HepG2 (cell line): ENCODE measurements around the gene NFASC. TPM values are rescaled to one million over a fixed set of nuclear protein-coding genes. Genes with fewer than 3 reads are reported as not detected.
A peak's percentile ranks its signal among the peaks of the same experiment; 100 is the strongest.

ENCODE experiments used
- AGO2 ChIP-seq: fragments of 200-400 bp; formaldehyde crosslinking; optimal IDR thresholded peaks from 2 replicates; pipeline ENCODE3; 2017; ENCODE audit warnings: mild to moderate bottlenecking, low read depth, low read length, moderate library complexity
- CBX1 ChIP-seq: IDR thresholded peaks from one replicate; pipeline ENCODE4 v1.6.1; 2016; ENCODE audit warnings: antibody characterized with exemption, low read depth
- ERF ChIP-seq: IDR thresholded peaks from 2 replicates; pipeline ENCODE4 v1.6.1; 2018; ENCODE audit warnings: missing biosample characterization, missing genetic modification reagents
- KAT2B ChIP-seq: fragments of 150-350 bp; IDR thresholded peaks from 2 replicates; pipeline ENCODE4 v1.6.1; 2014; ENCODE audit warnings: low read depth, low read length, borderline replicate concordance
- NFIC ChIP-seq: IDR thresholded peaks from 2 replicates; pipeline ENCODE4 v1.6.1; 2012; ENCODE audit warnings: mild to moderate bottlenecking, low read length, inconsistent platforms
- RAD21 ChIP-seq: fragments of 450-650 bp; formaldehyde crosslinking; IDR thresholded peaks from 2 replicates; pipeline ENCODE4 v1.5.0; 2020; ENCODE audit warnings: mild to moderate bottlenecking
- RARG ChIP-seq: sonication (generic); formaldehyde crosslinking; IDR thresholded peaks from 2 replicates; pipeline ENCODE4 v1.4.0; 2020; ENCODE audit warnings: low read depth, mild to moderate bottlenecking, missing genetic modification reagents
- RXRA ChIP-seq: sonication (generic); formaldehyde crosslinking; IDR thresholded peaks from 2 replicates; pipeline ENCODE4 v1.5.1; 2020; ENCODE audit warnings: missing genetic modification reagents
- SMC3 ChIP-seq: IDR thresholded peaks from 2 replicates; pipeline ENCODE4 v1.6.1; 2011; ENCODE audit warnings: low read length, improper control_type of control experiment
- SP4 ChIP-seq: sonication (generic); formaldehyde crosslinking; IDR thresholded peaks from 2 replicates; pipeline ENCODE4 v1.8.1; 2023; ENCODE audit warnings: mild to moderate bottlenecking, missing genetic modification reagents
- STAG1 ChIP-seq: sonication (generic); formaldehyde crosslinking; IDR thresholded peaks from 2 replicates; pipeline ENCODE4 v1.4.0; 2020; ENCODE audit warnings: missing genetic modification reagents
- TEAD3 ChIP-seq: optimal IDR thresholded peaks from 2 replicates; pipeline ENCODE3; 2016; ENCODE audit warnings: borderline replicate concordance
- TMF1 ChIP-seq: sonication (generic); formaldehyde crosslinking; IDR thresholded peaks from 2 replicates; pipeline ENCODE4 v1.8.1; 2022; ENCODE audit warnings: low read depth, missing genetic modification reagents
- U2AF1 ChIP-seq: fragments of 200-400 bp; formaldehyde crosslinking; optimal IDR thresholded peaks from 2 replicates; pipeline ENCODE3; 2017; ENCODE audit warnings: mild to moderate bottlenecking, low read depth, low read length
- YEATS2 ChIP-seq: sonication (generic); formaldehyde crosslinking; IDR thresholded peaks from 2 replicates; pipeline ENCODE4 v1.4.0; 2020; ENCODE audit warnings: missing genetic modification reagents, borderline replicate concordance
- ZBTB20 ChIP-seq: sonication (generic); formaldehyde crosslinking; IDR thresholded peaks from 2 replicates; pipeline ENCODE4 v1.8.1; 2023; ENCODE audit warnings: missing genetic modification reagents, low read depth, mild to moderate bottlenecking, borderline replicate concordance
- ZEB1 ChIP-seq: IDR thresholded peaks from 2 replicates; pipeline ENCODE4 v1.6.1; 2012; ENCODE audit warnings: mild to moderate bottlenecking, low read depth, inconsistent platforms; ENCODE audit not compliant: insufficient replicate concordance
- ZNF160 ChIP-seq: sonication (generic); formaldehyde crosslinking; IDR thresholded peaks from 2 replicates; pipeline ENCODE4 v1.8.0; 2022; ENCODE audit warnings: mild to moderate bottlenecking, inconsistent platforms, missing genetic modification reagents
- ZNF326 ChIP-seq: sonication (generic); formaldehyde crosslinking; IDR thresholded peaks from 2 replicates; pipeline ENCODE4 v1.4.0; 2020; ENCODE audit warnings: missing genetic modification reagents, borderline replicate concordance
- ZNF335 ChIP-seq: sonication (generic); formaldehyde crosslinking; IDR thresholded peaks from 2 replicates; pipeline ENCODE4 v1.4.0; 2020; ENCODE audit warnings: missing genetic modification reagents
- ZNF362 ChIP-seq: sonication (generic); formaldehyde crosslinking; IDR thresholded peaks from 2 replicates; pipeline ENCODE4 v1.4.0; 2020; ENCODE audit warnings: missing genetic modification reagents, mild to moderate bottlenecking, borderline replicate concordance
- ZNF432 ChIP-seq: sonication (generic); formaldehyde crosslinking; IDR thresholded peaks from 2 replicates; pipeline ENCODE4 v1.5.0; 2020; ENCODE audit warnings: missing genetic modification reagents, mild to moderate bottlenecking, borderline replicate concordance
- ZNF446 ChIP-seq: sonication (generic); formaldehyde crosslinking; IDR thresholded peaks from 2 replicates; pipeline ENCODE4 v1.5.0; 2020; ENCODE audit warnings: mild to moderate bottlenecking, missing genetic modification reagents
- ZNF501 ChIP-seq: sonication (generic); formaldehyde crosslinking; IDR thresholded peaks from 2 replicates; pipeline ENCODE4 v1.5.1; 2020; ENCODE audit warnings: mild to moderate bottlenecking, moderate library complexity, missing genetic modification reagents
- ZNF577 ChIP-seq: sonication (generic); formaldehyde crosslinking; IDR thresholded peaks from 2 replicates; pipeline ENCODE4 v1.4.0; 2020; ENCODE audit warnings: mild to moderate bottlenecking, low read depth, missing genetic modification reagents, borderline replicate concordance
- ZNF788 ChIP-seq: sonication (generic); formaldehyde crosslinking; IDR thresholded peaks from 2 replicates; pipeline ENCODE4 v1.5.0; 2020; ENCODE audit warnings: mild to moderate bottlenecking, missing genetic modification reagents, borderline replicate concordance
- polyA plus RNA-seq, 8 experiments: library from polyadenylated mRNA; depleted of rRNA in 3 of 8; stranded (reverse) in 7 of 8; unstranded in 1 of 8; fragments of >200 nt; fragmentation: Illumina TruSeq in 4 of 8; extraction: Trizol in 4 of 8; gene quantifications; 2 replicates each; pipeline versions ENCODE4 v1.2.1 to v1.2.3, GENCODE V29; 2011 to 2016; ENCODE audit warnings: low read depth in 4 of 8, missing spikeins in 1 of 8, mixed read lengths in 1 of 8; ENCODE audit not compliant: insufficient read depth in 1 of 8
- total RNA-seq, 5 experiments: library from RNA; depleted of rRNA; stranded (reverse); fragments of >200 nt; fragmentation: Illumina TruSeq; extraction: Trizol; gene quantifications; 2 replicates each; pipeline ENCODE4 v1.2.3, GENCODE V29; 2016; ENCODE audit warnings: low read depth in 1 of 5
- TF ChIP-seq, protein P1 (sequence below): sonication (generic); formaldehyde crosslinking; IDR thresholded peaks from 2 replicates; pipeline ENCODE4 v1.9.0; 2022; ENCODE audit warnings: missing genetic modification reagents, mild to moderate bottlenecking, borderline replicate concordance
- TF ChIP-seq, protein P2 (sequence below): sonication (generic); formaldehyde crosslinking; IDR thresholded peaks from 2 replicates; pipeline ENCODE4 v1.5.0; 2020; ENCODE audit warnings: mild to moderate bottlenecking, missing genetic modification reagents, moderate library complexity

Gene NFASC
- total and polyA plus RNA-seq, 2 of the 13 experiments (the other 11 are each of a cell fraction or from before 2014, with no cell fraction given): not detected

DNA sequence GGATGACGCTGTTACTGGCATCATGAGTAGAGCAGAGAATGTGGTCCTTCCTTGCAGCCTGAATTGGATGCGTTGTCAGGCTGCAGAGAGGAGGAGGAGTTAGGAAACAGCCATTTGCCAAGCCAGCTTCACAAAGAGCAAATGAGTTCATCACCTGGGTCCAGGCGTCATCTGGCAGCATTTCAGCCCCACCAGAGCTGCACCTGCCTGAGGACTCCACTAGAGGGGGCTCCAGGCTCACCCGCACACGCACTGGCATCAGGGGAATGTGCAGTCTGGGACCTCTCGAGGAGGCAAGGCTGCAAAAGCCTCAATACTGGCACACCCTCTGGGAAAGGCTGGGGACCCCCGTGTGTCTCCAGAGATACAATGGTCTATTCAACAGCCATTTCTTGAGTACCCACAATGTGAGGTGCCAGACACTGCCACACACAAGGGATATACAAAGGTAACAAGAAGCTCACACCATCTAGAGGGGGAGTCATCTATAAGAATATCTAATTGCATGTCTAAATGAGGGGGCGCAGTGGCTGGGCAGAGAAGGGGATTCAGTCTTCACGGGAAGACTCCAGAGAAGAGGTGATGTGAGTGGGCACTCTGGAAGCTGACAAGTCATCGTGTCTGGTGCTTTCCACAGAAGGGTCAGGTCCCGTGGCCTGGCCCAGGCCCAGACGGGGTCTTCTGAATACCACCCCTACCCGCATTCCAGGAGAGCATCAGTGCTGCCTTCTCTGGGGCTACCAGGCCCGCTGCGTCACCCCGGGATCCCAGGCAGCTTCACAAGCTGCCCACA is 118.8 kb downstream of the NFASC start (continued):
- 0 out of 2 replicates have a peak, but pooled peaks have one; percentile 32 for TF ChIP-seq ZNF788 (CRISPR knock-in tag)
- 0 out of 2 replicates have a peak, but pooled peaks have one; percentile 25 for TF ChIP-seq ERF
- no peak for TF ChIP-seq ZNF362 (CRISPR knock-in tag)
- TF ChIP-seq ZNF326 (CRISPR knock-in tag): no peak
- no peak for TF ChIP-seq NFIC
- no peak for TF ChIP-seq KAT2B
- peak; percentile 70 for TF ChIP-seq TEAD3 (CRISPR knock-in tag)
- no peak for TF ChIP-seq TMF1 (CRISPR knock-in tag)
- TF ChIP-seq, protein P1, sequence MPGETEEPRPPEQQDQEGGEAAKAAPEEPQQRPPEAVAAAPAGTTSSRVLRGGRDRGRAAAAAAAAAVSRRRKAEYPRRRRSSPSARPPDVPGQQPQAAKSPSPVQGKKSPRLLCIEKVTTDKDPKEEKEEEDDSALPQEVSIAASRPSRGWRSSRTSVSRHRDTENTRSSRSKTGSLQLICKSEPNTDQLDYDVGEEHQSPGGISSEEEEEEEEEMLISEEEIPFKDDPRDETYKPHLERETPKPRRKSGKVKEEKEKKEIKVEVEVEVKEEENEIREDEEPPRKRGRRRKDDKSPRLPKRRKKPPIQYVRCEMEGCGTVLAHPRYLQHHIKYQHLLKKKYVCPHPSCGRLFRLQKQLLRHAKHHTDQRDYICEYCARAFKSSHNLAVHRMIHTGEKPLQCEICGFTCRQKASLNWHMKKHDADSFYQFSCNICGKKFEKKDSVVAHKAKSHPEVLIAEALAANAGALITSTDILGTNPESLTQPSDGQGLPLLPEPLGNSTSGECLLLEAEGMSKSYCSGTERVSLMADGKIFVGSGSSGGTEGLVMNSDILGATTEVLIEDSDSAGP (CRISPR knock-in tag): peak; percentile 42; the same call in 1 of the 2 replicates
- TF ChIP-seq SP4 (CRISPR knock-in tag): no peak
- TF ChIP-seq ZNF501 (CRISPR knock-in tag): 0 out of 2 replicates have a peak, but pooled peaks have one; percentile 23
- TF ChIP-seq AGO2: no peak
- TF ChIP-seq YEATS2: no peak
- TF ChIP-seq CBX1: no peak
- no peak for TF ChIP-seq U2AF1
- peak; percentile 91 for TF ChIP-seq RAD21 (CRISPR knock-in tag)
- TF ChIP-seq, protein P2, sequence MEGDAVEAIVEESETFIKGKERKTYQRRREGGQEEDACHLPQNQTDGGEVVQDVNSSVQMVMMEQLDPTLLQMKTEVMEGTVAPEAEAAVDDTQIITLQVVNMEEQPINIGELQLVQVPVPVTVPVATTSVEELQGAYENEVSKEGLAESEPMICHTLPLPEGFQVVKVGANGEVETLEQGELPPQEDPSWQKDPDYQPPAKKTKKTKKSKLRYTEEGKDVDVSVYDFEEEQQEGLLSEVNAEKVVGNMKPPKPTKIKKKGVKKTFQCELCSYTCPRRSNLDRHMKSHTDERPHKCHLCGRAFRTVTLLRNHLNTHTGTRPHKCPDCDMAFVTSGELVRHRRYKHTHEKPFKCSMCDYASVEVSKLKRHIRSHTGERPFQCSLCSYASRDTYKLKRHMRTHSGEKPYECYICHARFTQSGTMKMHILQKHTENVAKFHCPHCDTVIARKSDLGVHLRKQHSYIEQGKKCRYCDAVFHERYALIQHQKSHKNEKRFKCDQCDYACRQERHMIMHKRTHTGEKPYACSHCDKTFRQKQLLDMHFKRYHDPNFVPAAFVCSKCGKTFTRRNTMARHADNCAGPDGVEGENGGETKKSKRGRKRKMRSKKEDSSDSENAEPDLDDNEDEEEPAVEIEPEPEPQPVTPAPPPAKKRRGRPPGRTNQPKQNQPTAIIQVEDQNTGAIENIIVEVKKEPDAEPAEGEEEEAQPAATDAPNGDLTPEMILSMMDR (CRISPR knock-in tag): peak; percentile 95
- peak; percentile 63 for TF ChIP-seq SMC3
- TF ChIP-seq ZNF160 (CRISPR knock-in tag): no peak
- no peak for TF ChIP-seq ZNF432 (CRISPR knock-in tag)
- TF ChIP-seq ZNF446 (CRISPR knock-in tag): no peak
- peak; percentile 94 for TF ChIP-seq STAG1 (CRISPR knock-in tag)
- no peak for TF ChIP-seq RARG (CRISPR knock-in tag)
- TF ChIP-seq ZBTB20 (CRISPR knock-in tag): no peak
- TF ChIP-seq RXRA (CRISPR knock-in tag): peak; percentile 56; the same call in 1 of the 2 replicates
- TF ChIP-seq ZNF577 (CRISPR knock-in tag): no peak
- no peak for TF ChIP-seq ZEB1
- 0 out of 2 replicates have a peak, but pooled peaks have one; percentile 41 for TF ChIP-seq ZNF335 (CRISPR knock-in tag)
